T-cell (primary cell): ENCODE data around the gene NIPA2. TPM values are rescaled to one million over a fixed set of nuclear protein-coding genes. Genes with fewer than 3 reads are reported as not detected.
"Not testable (repeated sequence)": the region's sequence is repeated elsewhere in the genome, so short reads cannot be mapped to it uniquely, and the experiment has no call there.

ENCODE experiments used
- ATAC-seq, 4 experiments: fragments of 200-7000 bp in 3 of 4; fragments of 150-1000 bp in 1 of 4; cut with Tn5 transposase; replicated peaks in 1 of 4; 1 replicate in 3 of 4; 2 replicates in 1 of 4; pipeline ENCODE4 v1.10.0; 2021; ENCODE audit warnings: moderate library complexity in 3 of 4, mild to moderate bottlenecking in 2 of 4, moderate number of reproducible peaks in 1 of 4
- CTCF ChIA-PET, 2 donors: fragments of 300-600 bp; sonication (Branson Sonifier 250); formaldehyde crosslinking; loops; one replicate each; lab custom pipeline; 2022; ENCODE audit warnings: antibody characterized with exemption in 2 of 2; lab: Charles Lee
- POLR2A ChIA-PET, 2 donors: fragments of 300-600 bp; sonication (Branson Sonifier 250); formaldehyde crosslinking; loops; one replicate each; lab custom pipeline; 2022; ENCODE audit warnings: antibody characterized with exemption in 2 of 2; lab: Charles Lee
- DNase-seq, 35 experiments: peaks; one replicate each; pipeline versions ENCODE4 v3.0.0 to v3.0.0-alpha.2; 2013 to 2023
- H3K27ac ChIP-seq: one replicate; pipeline ENCODE4 v1.5.1; 2013; ENCODE audit warnings: low read length
- H3K27me3 ChIP-seq, 2 experiments: replicated peaks in 1 of 2; 1 replicate in 1 of 2; 2 replicates in 1 of 2; pipeline versions ENCODE4 v1.6.1 to v1.7.0; 2013; ENCODE audit warnings: low read length in 1 of 2, mixed read lengths in 1 of 2; ENCODE audit not compliant: control insufficient read depth in 2 of 2, insufficient read depth in 2 of 2; ENCODE audit errors: extremely low read depth in 1 of 2
- H3K36me3 ChIP-seq, 2 donors: 1 replicate in 1 of 2; 2 replicates in 1 of 2; pipeline versions ENCODE4 v1.6.1 to v1.7.0; 2013; ENCODE audit warnings: low read length in 1 of 2; ENCODE audit not compliant: control insufficient read depth in 2 of 2, insufficient read depth in 1 of 2; ENCODE audit errors: extremely low read depth in 1 of 2
- H3K4me1 ChIP-seq, 2 experiments: 1 replicate in 1 of 2; 2 replicates in 1 of 2; pipeline versions ENCODE4 v1.6.1 to v1.7.0; 2013; ENCODE audit warnings: low read length in 2 of 2, mixed read lengths in 1 of 2; ENCODE audit not compliant: insufficient read depth in 2 of 2, control insufficient read depth in 1 of 2; ENCODE audit errors: extremely low read depth in 1 of 2
- H3K4me3 ChIP-seq, 2 donors: 1 replicate in 1 of 2; 2 replicates in 1 of 2; pipeline versions ENCODE4 v1.5.1 to v1.7.0; 2013; ENCODE audit warnings: mild to moderate bottlenecking in 2 of 2, low read length in 1 of 2, moderate library complexity in 1 of 2; ENCODE audit not compliant: control insufficient read depth in 1 of 2; ENCODE audit errors: extremely low read depth in 1 of 2
- H3K9me3 ChIP-seq: 2 replicates; pipeline ENCODE4 v1.7.0; 2013
- H3K27ac Mint-ChIP-seq, 2 donors: one replicate each; pipeline ENCODE4 v1.8.0; 2020 to 2021; ENCODE audit warnings: mild to moderate bottlenecking in 2 of 2, mixed read lengths in 2 of 2
- H3K27me3 Mint-ChIP-seq, 2 donors: one replicate each; pipeline ENCODE4 v1.8.0; 2021 to 2022; ENCODE audit warnings: mixed read lengths in 2 of 2
- H3K36me3 Mint-ChIP-seq: one replicate; pipeline ENCODE4 v1.8.0; 2021; ENCODE audit warnings: mixed read lengths
- H3K4me1 Mint-ChIP-seq, 3 donors: one replicate each; pipeline ENCODE4 v1.8.0; 2020 to 2022; ENCODE audit warnings: mixed read lengths in 3 of 3, mild to moderate bottlenecking in 1 of 3
- H3K4me3 Mint-ChIP-seq, 3 donors: one replicate each; pipeline ENCODE4 v1.8.0; 2020 to 2022; ENCODE audit warnings: mild to moderate bottlenecking in 3 of 3, mixed read lengths in 3 of 3, moderate library complexity in 3 of 3
- H3K9me3 Mint-ChIP-seq, 3 donors: one replicate each; pipeline ENCODE4 v1.8.0; 2020 to 2022; ENCODE audit warnings: mixed read lengths in 3 of 3
- WGBS: methylation state at CpG from one replicate; pipeline ENCODE4 v1.1.5; 2013; ENCODE audit warnings: missing lambda C conversion rate; ENCODE audit not compliant: insufficient coverage; 5-methylcytosine and 5-hydroxymethylcytosine counted together
- total RNA-seq, 35 experiments: library from RNA in 6 of 35; stranded (reverse) in 6 of 35; fragments of 120-200 nt in 1 of 35; gene quantifications; one replicate each; pipeline versions ENCODE4 v1.2.1 to v1.2.4 and lab custom pipeline; 2013 to 2026

The NIPA2 gene
- total RNA-seq, 5 donors from 2014 or later (not counting 1 experiment from before 2014, with no cell fraction given): 34.7 to 45.5 (median 43.2) TPM

DNA sequence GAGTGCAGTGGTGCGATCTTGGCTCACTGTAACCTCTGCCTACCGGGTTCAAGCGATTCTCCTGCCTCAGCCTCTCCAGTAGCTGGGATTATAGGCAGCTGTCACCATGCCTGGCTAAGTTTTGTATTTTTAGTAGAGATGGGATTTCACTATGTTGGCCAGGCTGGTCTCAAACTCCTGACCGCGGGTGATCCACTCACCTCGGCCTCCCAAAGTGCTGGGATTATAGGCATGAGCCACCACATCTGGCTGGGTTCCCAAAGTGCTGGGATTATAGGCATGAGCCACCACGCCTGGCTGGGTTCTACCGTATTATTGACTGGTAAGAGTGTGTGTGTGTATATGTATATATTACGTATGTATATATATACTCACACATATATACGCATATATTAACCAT lies 35.5 kb upstream of the NIPA2 start:
- H3K27me3 ChIP-seq, H3K9me3 Mint-ChIP-seq, POLR2A ChIA-PET, H3K36me3 Mint-ChIP-seq, CTCF ChIA-PET, DNase-seq, H3K4me3 Mint-ChIP-seq, H3K4me3 ChIP-seq, H3K9me3 ChIP-seq, H3K36me3 ChIP-seq, H3K4me1 ChIP-seq, H3K27ac ChIP-seq, ATAC-seq, H3K27me3 Mint-ChIP-seq, H3K27ac Mint-ChIP-seq: not testable (repeated sequence)
- peaks cover 6 to 26% (median 16%) of the 10 kb centered on the region in 3 donors for H3K4me1 Mint-ChIP-seq
- 93% methylated on average over 6 of the region's 10 CpGs for WGBS

DNA sequence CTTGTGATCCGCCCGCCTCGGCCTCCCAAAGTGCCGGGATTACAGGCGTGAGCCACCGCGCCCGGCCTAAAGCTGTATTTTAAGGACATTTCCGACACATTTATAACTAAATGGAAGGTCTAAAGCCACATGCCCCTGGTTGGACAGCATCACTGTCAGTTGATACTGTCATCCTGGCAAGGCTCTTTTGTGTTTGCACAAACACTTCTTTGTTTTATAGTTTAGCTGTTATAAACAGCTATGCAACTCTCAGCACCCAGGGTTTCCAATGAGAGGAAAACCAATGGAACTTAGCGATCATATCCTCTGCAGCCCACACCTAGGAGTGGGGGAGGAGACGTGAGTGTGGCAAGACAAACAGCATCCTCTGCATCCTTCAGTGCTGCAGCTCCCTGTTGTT lies 32.3 kb upstream of the NIPA2 start:
- DNase-seq: no peak
- Histone ChIP-seq H3K4me1 (peaks cover 0 to 4% of the 10 kb centered on the region in 2 experiments), H3K36me3 (no peaks in the 10 kb centered on the region), H3K27ac (no peak overlapping the region), H3K9me3 (no peaks in the 10 kb centered on the region), H3K4me3 (no peak overlapping the region), H3K27me3 (no peaks in the 10 kb centered on the region)
- H3K9me3 Mint-ChIP-seq: no peaks in the 10 kb centered on the region
- no peak for ATAC-seq
- no peaks in the 10 kb centered on the region for H3K27me3 Mint-ChIP-seq
- 97% methylated on average over 9 of the region's 11 CpGs for WGBS
- H3K4me3 Mint-ChIP-seq: no peak overlapping the region
- peaks cover 3 to 28% (median 10%) of the 10 kb centered on the region in 3 donors for H3K4me1 Mint-ChIP-seq
- peaks cover 1% of the 10 kb centered on the region for H3K36me3 Mint-ChIP-seq
- H3K27ac Mint-ChIP-seq: no peak overlapping the region
- ChIA-PET POLR2A (interaction anchor here in 1 of 2 donors (0.6 kb wide), 1 partner anchor 16 kb away, joined by 3 read pairs; no protein-coding TSS in a partner anchor), CTCF (interaction anchor here in 1 of 2 donors (0.5 kb wide), 1 partner anchor 10 kb away, joined by 3 read pairs; no protein-coding TSS in a partner anchor)

DNA sequence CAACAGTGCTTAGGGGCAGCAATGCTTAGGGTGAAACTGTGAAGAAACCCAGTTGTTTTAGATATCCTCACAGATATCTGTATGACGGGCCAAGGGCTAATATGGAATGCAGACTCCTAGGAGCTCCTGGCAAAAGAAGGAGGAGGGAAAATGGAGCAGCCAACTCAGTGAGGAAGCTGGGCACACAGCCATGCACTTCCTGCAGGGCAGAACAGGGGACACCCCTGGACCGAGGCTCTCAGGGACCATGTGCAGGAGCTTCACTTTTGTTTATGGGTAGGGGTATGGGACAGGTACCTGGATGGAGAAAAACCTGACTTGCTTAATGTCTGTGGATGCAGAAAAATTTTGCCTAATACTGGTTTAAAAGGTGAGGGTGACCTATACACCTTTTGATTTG lies 31.8 kb upstream of the NIPA2 start:
- Histone ChIP-seq H3K27me3 (no peaks in the 10 kb centered on the region), H3K4me3 (no peak overlapping the region), H3K4me1 (peaks cover 0 to 4% of the 10 kb centered on the region in 2 experiments), H3K9me3 (no peaks in the 10 kb centered on the region), H3K36me3 (no peaks in the 10 kb centered on the region), H3K27ac (no peak overlapping the region)
- Mint-ChIP-seq H3K36me3 (peaks cover under 1% of the 10 kb centered on the region), H3K9me3 (no peaks in the 10 kb centered on the region), H3K4me1 (peaks cover 0 to 26% (median 8%) of the 10 kb centered on the region in 3 donors), H3K27me3 (no peaks in the 10 kb centered on the region), H3K4me3 (no peak overlapping the region), H3K27ac (no peak overlapping the region)
- DNase-seq: no peak
- no peak for ATAC-seq
- ChIA-PET CTCF (no interaction called here), POLR2A (no interaction called here)
- 92% methylated on average over 2 of the region's 2 CpGs for WGBS

DNA sequence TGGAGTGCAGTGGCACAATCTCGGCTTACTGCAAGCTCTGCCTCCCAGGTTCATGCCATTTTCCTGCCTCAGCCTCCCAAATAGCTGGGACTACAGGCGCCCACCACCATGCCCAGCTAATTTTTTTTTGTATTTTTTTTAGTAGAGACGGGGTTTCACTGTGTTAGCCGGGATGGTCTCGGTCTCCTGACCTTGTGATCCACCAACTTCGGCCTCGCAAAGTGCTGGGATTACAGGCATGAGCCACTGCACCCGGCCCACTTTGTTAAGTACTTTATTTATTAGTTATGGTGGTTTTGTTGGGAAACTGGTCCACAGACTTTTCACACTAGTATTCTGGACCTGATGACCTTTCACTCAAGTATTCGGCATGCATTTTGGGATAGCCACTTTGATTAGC lies 30.6 kb upstream of the NIPA2 start:
- H3K4me3 Mint-ChIP-seq, H3K4me3 ChIP-seq, H3K27me3 ChIP-seq, H3K9me3 ChIP-seq, DNase-seq, H3K36me3 ChIP-seq, H3K9me3 Mint-ChIP-seq, POLR2A ChIA-PET, ATAC-seq, H3K27ac ChIP-seq, H3K27me3 Mint-ChIP-seq, H3K4me1 ChIP-seq, H3K27ac Mint-ChIP-seq: not testable (repeated sequence)
- 100% methylated on average over 5 of the region's 9 CpGs for WGBS
- Mint-ChIP-seq H3K36me3 (peaks cover 11% of the 10 kb centered on the region), H3K4me1 (peaks cover 0 to 21% (median 5%) of the 10 kb centered on the region in 3 donors)
- CTCF ChIA-PET: interaction anchor here in 1 of 2 donors (0.6 kb wide), 1 partner anchor 11 kb away, joined by 3 read pairs; no protein-coding TSS in a partner anchor

DNA sequence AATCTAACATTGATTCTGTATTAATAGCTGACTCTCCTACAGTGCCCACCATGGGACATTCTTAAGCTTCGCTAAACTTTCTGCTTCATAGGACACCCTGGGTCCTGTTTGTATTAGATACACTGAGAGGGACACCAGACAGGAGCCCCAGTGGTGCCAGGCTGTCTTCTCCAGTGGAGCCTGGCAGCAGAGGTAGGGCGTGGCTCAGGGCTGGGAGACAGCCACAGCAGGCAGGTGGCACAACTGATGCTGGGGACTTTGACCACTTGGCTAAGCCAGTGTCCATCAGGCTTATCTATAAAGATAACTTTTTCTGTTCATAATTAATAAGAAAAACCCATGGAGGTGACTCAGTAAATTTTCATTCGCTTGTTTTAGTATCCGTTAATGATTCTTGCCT lies 30.2 kb upstream of the NIPA2 start:
- POLR2A ChIA-PET: no interaction called here
- Mint-ChIP-seq H3K27me3 (no peaks in the 10 kb centered on the region), H3K4me3 (no peak overlapping the region), H3K27ac (no peak overlapping the region), H3K4me1 (peaks cover 0 to 21% (median 5%) of the 10 kb centered on the region in 3 donors), H3K36me3 (peaks cover 12% of the 10 kb centered on the region), H3K9me3 (no peaks in the 10 kb centered on the region)
- ATAC-seq: no peak
- Histone ChIP-seq H3K9me3 (no peaks in the 10 kb centered on the region), H3K4me1 (peaks cover 0 to 4% of the 10 kb centered on the region in 2 experiments), H3K27me3 (no peaks in the 10 kb centered on the region), H3K27ac (no peak overlapping the region), H3K36me3 (peaks cover 0 to 4% of the 10 kb centered on the region in 2 donors), H3K4me3 (no peak overlapping the region)
- CTCF ChIA-PET: no interaction called here
- DNase-seq: no peak
- WGBS: 100% methylated on average over 1 of the region's 4 CpGs

DNA sequence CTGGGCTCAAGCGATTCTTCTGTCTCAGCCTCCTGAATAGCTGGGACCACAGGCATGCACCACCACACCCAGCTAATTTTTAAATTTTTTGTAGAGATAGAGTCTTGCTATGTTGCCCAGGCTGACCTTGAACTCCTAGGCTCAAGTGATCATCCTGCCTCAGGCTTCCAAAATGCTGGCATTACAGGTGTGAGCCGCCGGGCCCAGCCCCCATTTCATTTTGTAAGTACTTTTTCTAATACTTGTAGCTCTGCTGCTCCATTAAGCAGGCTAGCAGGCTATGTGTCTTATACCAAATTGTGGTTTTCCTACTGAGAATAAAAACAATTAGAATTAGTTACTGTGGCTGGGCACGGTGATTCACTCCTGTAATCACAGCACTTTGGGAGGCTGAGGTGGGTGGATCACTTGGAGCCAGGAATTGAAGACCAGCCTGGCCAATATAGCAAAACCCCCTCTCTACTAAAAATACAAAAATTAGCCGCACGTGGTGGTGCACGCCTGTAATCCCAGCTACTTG lies 29.6 kb upstream of the NIPA2 start:
- Histone ChIP-seq H3K36me3 (peaks cover 0 to 4% of the 10 kb centered on the region in 2 donors), H3K4me3 (no peak overlapping the region), H3K4me1 (peaks cover 0 to 4% of the 10 kb centered on the region in 2 experiments), H3K27ac (no peak overlapping the region), H3K27me3 (no peaks in the 10 kb centered on the region), H3K9me3 (no peaks in the 10 kb centered on the region)
- ATAC-seq (no peak), DNase-seq (no peak)
- H3K27me3 Mint-ChIP-seq: no peaks in the 10 kb centered on the region
- H3K4me3 Mint-ChIP-seq: no peak overlapping the region
- CTCF ChIA-PET: no interaction called here
- no peaks in the 10 kb centered on the region for H3K9me3 Mint-ChIP-seq
- no peak overlapping the region for H3K27ac Mint-ChIP-seq
- POLR2A ChIA-PET: no interaction called here
- WGBS: 100% methylated on average over 1 of the region's 7 CpGs
- H3K4me1 Mint-ChIP-seq: peaks cover 0 to 21% (median 5%) of the 10 kb centered on the region in 3 donors
- peaks cover 12% of the 10 kb centered on the region for H3K36me3 Mint-ChIP-seq
